Heart left ventricle (tissue), 16 donors: ENCODE data around the gene C22orf39. TPM values are rescaled to one million over a fixed set of nuclear protein-coding genes. Genes with fewer than 3 reads are reported as not detected.

Experiments
- ATAC-seq, 4 donors: fragments of 200-7000 bp; cut with Tn5 transposase; one replicate each; pipeline ENCODE4 v1.9.1; 2020 to 2022; ENCODE audit warnings: moderate library complexity in 4 of 4, mild to moderate bottlenecking in 3 of 4, moderate number of reproducible peaks in 1 of 4
- DNase-seq, 5 donors: peaks; one replicate each; pipeline ENCODE4 v3.0.0-alpha.2; 2020
- H3K27ac ChIP-seq, 12 donors: fragments of 200-600 bp; sonication (generic) in 4 of 12; one replicate each; pipeline versions ENCODE4 v1.5.0 to v1.8.0; 2016 to 2022; ENCODE audit warnings: mild to moderate bottlenecking in 2 of 12
- H3K27me3 ChIP-seq, 9 donors: fragments of 200-600 bp; sonication (generic) in 2 of 9; one replicate each; pipeline versions ENCODE4 v1.5.1 to v1.8.0; 2016 to 2022; ENCODE audit warnings: mild to moderate bottlenecking in 3 of 9
- H3K36me3 ChIP-seq, 9 donors: fragments of 200-600 bp; sonication (generic) in 2 of 9; one replicate each; pipeline versions ENCODE4 v1.5.0 to v1.8.0; 2018 to 2022; ENCODE audit warnings: mild to moderate bottlenecking in 2 of 9
- H3K4me1 ChIP-seq, 12 donors: fragments of 200-600 bp; sonication (generic) in 4 of 12; one replicate each; pipeline versions ENCODE4 v1.5.0 to v1.8.0; 2016 to 2022; ENCODE audit warnings: mild to moderate bottlenecking in 3 of 12
- H3K4me3 ChIP-seq, 12 donors: fragments of 200-600 bp; sonication (generic) in 4 of 12; one replicate each; pipeline versions ENCODE4 v1.5.0 to v1.8.0; 2017 to 2022; ENCODE audit warnings: mild to moderate bottlenecking in 9 of 12, moderate library complexity in 4 of 12
- H3K9me3 ChIP-seq, 12 donors: fragments of 200-600 bp; sonication (generic) in 4 of 12; one replicate each; pipeline versions ENCODE4 v1.5.0 to v1.8.0; 2016 to 2022; ENCODE audit warnings: mild to moderate bottlenecking in 1 of 12
- CTCF ChIP-seq, 12 donors: fragments of 200-600 bp; sonication (generic) in 4 of 12; IDR thresholded peaks; one replicate each; pipeline versions ENCODE4 v1.5.0 to v1.8.0; 2018 to 2022; ENCODE audit warnings: antibody characterized with exemption in 12 of 12, mild to moderate bottlenecking in 5 of 12
- POLR2A ChIP-seq, 2 donors: fragments of 450-650 bp; IDR thresholded peaks; one replicate each; pipeline ENCODE4 v1.6.1; 2017; ENCODE audit warnings: antibody characterized with exemption in 2 of 2, mild to moderate bottlenecking in 2 of 2, moderate library complexity in 2 of 2
- WGBS, 4 donors: extraction: QIAGEN DNeasy Blood & Tissue Kit in 2 of 4; methylation state at CpG; one replicate each; pipeline versions ENCODE4 v1.1.5 to v1.1.7; 2013 to 2018; 5-methylcytosine and 5-hydroxymethylcytosine counted together
- intact Hi-C, 10 donors: fragments of 100-400 bp; cut with DNase I; formaldehyde crosslinking; loops; one replicate each; pipeline versions ENCODE4 v1.11.1 to v1.14.2; 2022
- polyA plus RNA-seq, 2 donors: library from polyadenylated mRNA; stranded (reverse); fragments of 200-250 nt; gene quantifications; one replicate each; pipeline ENCODE4 v1.2.3, GENCODE V29; 2013
- total RNA-seq, 9 donors: library from RNA; depleted of rRNA in 2 of 9; stranded (reverse); fragments of >200 nt in 2 of 9; fragmentation: NEBNext Ultra II Directional in 3 of 9; extraction: Animal tissue kit (Norgen Biotek cat#: 25700) in 3 of 9; gene quantifications; one replicate each; pipeline versions ENCODE4 v1.1.0 to v1.2.4, GENCODE V29; 2016 to 2023
- donor health status: ischemic (EF 13 %, LVEDD 7.1; RV severe dilation, severe dysfunction).
- donor health status: healthy with polysubstance abuse.
- donor health status: DM: no; HTN: yes; CAD: no.
- donor health status: DM: no; HTN: no; CAD: no.
- donor health status: ischemic (EF 25% LVEDD 6.9; RV normal size, moderate dysfunction).
- donor health status: ischemic (EF 25% LVEDD 5.7; RV mildly dilated, moderate dysfunction).
- donor health status: healthy.
- donor health status: DM: yes; HTN: yes; CAD: no.
- donor health status: ischemic (EF 35%, LVEDD 5.7; RV mildly dilated, moderate dysfunction).
- donor health status: nonischemic (EF 11% LVEDD 7.7; RV severe dilation, severe dysfunction).
- donor health status: DM: yes; HTN: yes; CAD: no.
- donor health status: PGD.
- donor health status: ischemic (EF 29% LVEDD 5.4; RV normal size, mild dysfunction).
- donor health status: nonischemic (EF 23%, LVEDD 6.1; RV moderate dilation, normal function).

Gene C22orf39
- total and polyA plus RNA-seq, 11 donors: 39.1 to 115 (median 53.6) TPM

GRCh38 chr22:19402642-19403191 is 44.8 kb downstream of the C22orf39 start:
- ATAC-seq (no peak), DNase-seq (no peak)
- Histone ChIP-seq H3K4me1 (peaks cover 0 to 14% (median 3%) of the 10 kb centered on the region in 12 donors), H3K4me3 (no peak overlapping the region), H3K27me3 (no peaks in the 10 kb centered on the region), H3K27ac (no peak overlapping the region), H3K36me3 (peaks cover 0 to 91% (median 74%) of the 10 kb centered on the region in 9 donors), H3K9me3 (no peaks in the 10 kb centered on the region)
- intact Hi-C loops: loop anchor here in 1 of 10 donors (5.0 kb wide), 1 partner anchor 50 kb away; no protein-coding TSS in a partner anchor
- WGBS, 4 donors: 96 to 98% (median 98%) methylated on average over 4 of the region's 4 CpGs
- TF ChIP-seq POLR2A (IDR thresholded peaks at IDR 0.05): no peak
- no peak for TF ChIP-seq CTCF (IDR thresholded peaks at IDR 0.05)

- Histone ChIP-seq H3K36me3 (peaks cover 0 to 91% (median 74%) of the 10 kb centered on the region in 9 donors), H3K9me3 (no peaks in the 10 kb centered on the region), H3K27me3 (no peaks in the 10 kb centered on the region), H3K4me1 (peaks cover 0 to 7% (median 1%) of the 10 kb centered on the region in 12 donors), H3K27ac (no peak overlapping the region), H3K4me3 (no peak overlapping the region)
- DNase-seq (no peak), ATAC-seq (no peak)
- TF ChIP-seq CTCF (IDR thresholded peaks at IDR 0.05) (no peak), POLR2A (IDR thresholded peaks at IDR 0.05) (no peak)
- intact Hi-C loops: loop anchor here in 2 of 10 donors (2.0 to 5.0 kb wide), 2 partner anchors 49 to 51 kb away; no protein-coding TSS in a partner anchor
- 94 to 96% (median 96%) methylated on average over 4 of the region's 4 CpGs for whole genome bisulfite sequencing, 4 donors
Measured at GRCh38 chr22:19401483-19401882, 46.0 kb downstream of the C22orf39 start.

- WGBS, 4 donors: 95 to 97% (median 96%) methylated on average over 6 of the region's 6 CpGs
- H3K9me3 ChIP-seq: no peaks in the 10 kb centered on the region
- no peak for TF ChIP-seq CTCF (IDR thresholded peaks at IDR 0.05)
- ATAC-seq (no peak), DNase-seq (no peak)
- no peaks in the 10 kb centered on the region for H3K27me3 ChIP-seq
- H3K4me1 ChIP-seq: peaks cover 0 to 5% (median 0%) of the 10 kb centered on the region in 12 donors
- no peak overlapping the region for H3K4me3 ChIP-seq
- peaks cover 0 to 91% (median 74%) of the 10 kb centered on the region in 9 donors for H3K36me3 ChIP-seq
- intact Hi-C loops: loop anchor here in 2 of 10 donors (2.0 to 5.0 kb wide), 2 partner anchors 48 to 51 kb away; no protein-coding TSS in a partner anchor
- no peak overlapping the region for H3K27ac ChIP-seq
Measured at GRCh38 chr22:19400881-19401280, 46.6 kb downstream of the C22orf39 start.

- no peak overlapping the region for H3K27ac ChIP-seq
- WGBS, 4 donors: 83 to 87% (median 86%) methylated on average over 2 of the region's 2 CpGs
- ATAC-seq: no peak
- TF ChIP-seq POLR2A (IDR thresholded peaks at IDR 0.05) (no peak), CTCF (IDR thresholded peaks at IDR 0.05) (no peak)
- DNase-seq: no peak
- intact Hi-C loops: loop anchor here in 1 of 10 donors (10.0 kb wide), 1 partner anchor 214 kb away; no protein-coding TSS in a partner anchor
- peaks cover 0 to 5% (median 0%) of the 10 kb centered on the region in 12 donors for H3K4me1 ChIP-seq
- no peaks in the 10 kb centered on the region for H3K9me3 ChIP-seq
- H3K36me3 ChIP-seq: peaks cover 0 to 91% (median 82%) of the 10 kb centered on the region in 9 donors
- H3K4me3 ChIP-seq: no peak overlapping the region
- H3K27me3 ChIP-seq: no peaks in the 10 kb centered on the region
Measured at GRCh38 chr22:19398652-19399051, 48.9 kb downstream of the C22orf39 start.
